Astrocyte (in vitro differentiated cells and primary cell): ENCODE measurements around the gene PCNX4.

ENCODE experiments used
- CTCF ChIP-seq: IDR thresholded peaks from 2 replicates; pipeline ENCODE4 v1.5.1; 2011; ENCODE audit warnings: low read depth, mild to moderate bottlenecking, inconsistent platforms, low read length, moderate library complexity; ENCODE audit not compliant: insufficient read depth
- EZH2 ChIP-seq: IDR thresholded peaks from 2 replicates; pipeline ENCODE4 v1.6.1; 2012; ENCODE audit warnings: mild to moderate bottlenecking, low read length, inconsistent platforms; ENCODE audit not compliant: insufficient read depth

- TF ChIP-seq CTCF (no peak), EZH2 (no peak)
Observed at GRCh38 chr14:60164404-60164711, 72.6 kb downstream of the PCNX4 start.
